ENCODE measurements around the gene PTP4A1. TPM values are rescaled to one million over a fixed set of nuclear protein-coding genes. Genes with fewer than 3 reads are reported as not detected.

PTP4A1 gene
- total and polyA plus RNA-seq, 2 of the 4 experiments (the other 2 are of a cell fraction), result 31.2 to 53.1 TPM

DNA sequence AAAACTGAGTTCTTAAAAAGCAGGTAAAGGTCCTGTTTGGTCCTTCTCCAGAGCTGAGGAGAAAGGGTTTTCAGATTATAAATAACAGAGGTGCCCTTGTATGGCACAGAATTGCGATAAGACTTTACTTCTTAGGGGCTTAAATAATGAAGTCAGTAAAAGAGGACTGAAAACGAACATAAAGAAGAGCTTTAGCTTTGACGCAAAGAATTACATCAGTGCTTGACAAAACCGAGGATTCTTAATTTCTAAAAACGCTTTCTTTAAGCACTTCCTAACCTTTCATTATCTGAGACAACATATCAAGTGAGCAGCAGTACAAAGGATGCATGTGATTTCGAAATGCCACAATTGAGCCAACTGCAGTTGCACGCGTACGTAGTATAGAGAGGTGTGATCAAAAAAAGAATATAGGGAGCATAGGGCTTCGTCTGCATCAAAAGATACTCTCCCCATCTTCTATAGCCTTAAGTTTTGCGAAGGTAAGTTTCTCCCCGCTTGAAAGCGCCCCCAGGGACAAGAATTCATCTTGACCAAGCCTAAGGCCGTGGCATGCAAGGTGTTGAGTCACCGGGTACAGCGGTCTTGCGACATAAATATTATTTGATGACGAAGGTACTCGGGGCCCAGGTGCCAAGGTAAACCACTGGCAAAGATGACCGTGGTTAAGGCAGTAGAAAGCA is 778 bp upstream of the PTP4A1 start (continued):
- TF ChIP-seq NFE2L2 (IDR thresholded peaks at IDR 0.05; ENCODE audit: low read depth, low read length) (no peak), POLR2A (IDR thresholded peaks at IDR 0.05; ENCODE audit: low read depth, low read length) (no peak), FOS (IDR thresholded peaks at IDR 0.05; ENCODE audit: low read depth, low read length) (peak; percentile 70)

DNA sequence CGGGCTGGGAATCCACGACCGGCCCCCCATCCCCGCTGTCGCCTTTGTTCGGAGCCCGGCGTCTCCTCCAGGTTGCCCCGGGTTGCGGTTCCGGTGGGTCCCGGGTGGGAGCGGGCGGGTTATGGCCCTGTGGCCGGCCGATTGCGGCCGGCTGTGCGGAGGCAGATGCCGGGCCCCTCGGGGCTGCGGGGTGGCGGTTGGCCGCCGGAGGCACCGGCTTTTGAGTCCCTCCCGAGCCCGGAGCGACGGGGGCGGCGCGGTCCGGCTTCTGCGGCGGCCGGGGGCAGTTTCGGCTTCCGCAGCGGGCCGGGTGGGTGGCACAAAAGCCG is 431 bp downstream of the PTP4A1 start:
- ATAC-seq (ENCODE audit: low read depth) (peak; percentile 9), DNase-seq (no peak)
- H3K9me1 ChIP-seq (ENCODE audit: insufficient read depth, low read length), result no peaks in the 10 kb centered on the region
- no peaks in the 10 kb centered on the region for H3K4me1 ChIP-seq (ENCODE audit: control insufficient read depth, insufficient read depth, low read length)
- no peak overlapping the region for H2BK15ac ChIP-seq (ENCODE audit: low read depth, low read length)
- H3K4me2 ChIP-seq (ENCODE audit: low read depth, low read length), result no peak overlapping the region
- peak overlapping the region; percentile 84; the same call in 1 of the 2 replicates for H3K18ac ChIP-seq (ENCODE audit: low read depth, low read length)
- no peaks in the 10 kb centered on the region for H3K9me3 ChIP-seq (ENCODE audit: control insufficient read depth, insufficient read depth, low read length)
- peak overlapping the region; percentile 90 for H2BK5ac ChIP-seq (ENCODE audit: low read depth, low read length, poor library complexity, severe bottlenecking)
- peaks cover 10% of the 10 kb centered on the region for H3K36me3 ChIP-seq (ENCODE audit: control insufficient read depth, insufficient read depth, low read length)
- intact Hi-C loops (cut with micrococcal nuclease), result loop anchor here (2.0 to 10.0 kb wide), 4 partner anchors 45 to 118 kb away; no protein-coding TSS in a partner anchor
- dilution Hi-C loops (cut with HindIII; ENCODE audit: low sequenced_read_pairs, unreplicated experiment), result no loop called here
- WGBS, 2 experiments (ENCODE audit: extremely low coverage in 2 of 2, insufficient read length in 1 of 2), result 1% methylated on average over 22 of the region's 42 CpGs; no CpG with 5 or more reads in 1 of the 2 experiments
- CTCF ChIA-PET, result no interaction called here
- in situ Hi-C loops (cut with MboI; ENCODE audit: low sequenced_read_pairs), result loop anchor here (25.0 kb wide), 1 partner anchor 210 kb away; no protein-coding TSS in a partner anchor
- peak overlapping the region; percentile 84; the same call in 1 of the 2 replicates for H3K56ac ChIP-seq (ENCODE audit: extremely low read depth, insufficient read depth, low read length)
- POLR2A ChIA-PET (ENCODE audit: unreplicated experiment), result no interaction called here
- peak overlapping the region in 1 of 2 experiments; percentile 84; a peak in 1 of 4 replicates for H4K8ac ChIP-seq (ENCODE audit: low read depth in 2 of 2, low read length in 2 of 2)
- peak overlapping the region; percentile 85 for H3K4me3 ChIP-seq (ENCODE audit: insufficient read depth, low read depth, low read length)
- peaks cover 0 to 10% of the 10 kb centered on the region in 2 experiments; a peak in 3 of 4 replicates for H3K79me1 ChIP-seq (ENCODE audit: low read depth in 1 of 2, low read length in 2 of 2)
- H2AK5ac ChIP-seq (ENCODE audit: low read depth, low read length), result peak overlapping the region; percentile 93
- peak overlapping the region; percentile 75; the same call in 1 of the 2 replicates for H4K91ac ChIP-seq (ENCODE audit: insufficient read depth, low read depth, low read length)
- peak overlapping the region; percentile 98 for H2AK9ac ChIP-seq (replicated peaks; ENCODE audit: low read depth, low read length, poor library complexity)
- peak overlapping the region; percentile 89 for H2AFZ ChIP-seq (replicated peaks; ENCODE audit: low read length, poor library complexity)
- peak overlapping the region; percentile 93 for H3K9ac ChIP-seq (ENCODE audit: low read depth, low read length)
- H3K27ac ChIP-seq (ENCODE audit: insufficient read depth, low read length), result peak overlapping the region; percentile 99
- peak overlapping the region; percentile 91 for H3K4ac ChIP-seq (ENCODE audit: low read depth, low read length)
- no peak overlapping the region for H2BK20ac ChIP-seq (ENCODE audit: low read depth, low read length)
- H3K23ac ChIP-seq (ENCODE audit: low read depth, low read length), result peak overlapping the region; percentile 89
- H4K5ac ChIP-seq (ENCODE audit: low read depth, low read length), result peak overlapping the region; percentile 87; the same call in 1 of the 2 replicates
- H4K20me1 ChIP-seq (ENCODE audit: insufficient read depth, low read length), result peaks cover 33% of the 10 kb centered on the region
- peak overlapping the region; percentile 52; the same call in 1 of the 2 replicates for H2BK120ac ChIP-seq (ENCODE audit: low read depth, low read length)
- H3K27me3 ChIP-seq (ENCODE audit: control insufficient read depth, insufficient read depth, low read length), result no peaks in the 10 kb centered on the region
- no TSS peak for BruUV-seq (replicated peaks)
- peak overlapping the region; percentile 80 for H3K14ac ChIP-seq (replicated peaks; ENCODE audit: low read depth, low read length)
- TF ChIP-seq RCOR1 (IDR thresholded peaks at IDR 0.05; ENCODE audit: insufficient replicate concordance, low read length) (no peak), FOS (IDR thresholded peaks at IDR 0.05; ENCODE audit: low read depth, low read length) (no peak), RAD21 (IDR thresholded peaks at IDR 0.05; ENCODE audit: low read length) (no peak), MAFK (IDR thresholded peaks at IDR 0.05; ENCODE audit: low read depth, low read length) (no peak), SMC3 (IDR thresholded peaks at IDR 0.05; ENCODE audit: low read depth, low read length) (no peak), MAZ (IDR thresholded peaks at IDR 0.05; ENCODE audit: borderline replicate concordance, low read depth, low read length) (no peak), RFX5 (IDR thresholded peaks at IDR 0.05; ENCODE audit: low read depth, low read length) (no peak), CHD1 (IDR thresholded peaks at IDR 0.05; ENCODE audit: low read depth, low read length) (no peak), NFE2L2 (IDR thresholded peaks at IDR 0.05; ENCODE audit: low read depth, low read length) (no peak), MXI1 (IDR thresholded peaks at IDR 0.05; ENCODE audit: borderline replicate concordance, low read depth, low read length) (no peak), POLR2A (IDR thresholded peaks at IDR 0.05; ENCODE audit: low read depth, low read length) (no peak)
- TF ChIP-seq, protein P1, sequence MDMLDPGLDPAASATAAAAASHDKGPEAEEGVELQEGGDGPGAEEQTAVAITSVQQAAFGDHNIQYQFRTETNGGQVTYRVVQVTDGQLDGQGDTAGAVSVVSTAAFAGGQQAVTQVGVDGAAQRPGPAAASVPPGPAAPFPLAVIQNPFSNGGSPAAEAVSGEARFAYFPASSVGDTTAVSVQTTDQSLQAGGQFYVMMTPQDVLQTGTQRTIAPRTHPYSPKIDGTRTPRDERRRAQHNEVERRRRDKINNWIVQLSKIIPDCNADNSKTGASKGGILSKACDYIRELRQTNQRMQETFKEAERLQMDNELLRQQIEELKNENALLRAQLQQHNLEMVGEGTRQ (IDR thresholded peaks at IDR 0.05; ENCODE audit: low read depth, low read length), result no peak
- TF ChIP-seq, protein P2, sequence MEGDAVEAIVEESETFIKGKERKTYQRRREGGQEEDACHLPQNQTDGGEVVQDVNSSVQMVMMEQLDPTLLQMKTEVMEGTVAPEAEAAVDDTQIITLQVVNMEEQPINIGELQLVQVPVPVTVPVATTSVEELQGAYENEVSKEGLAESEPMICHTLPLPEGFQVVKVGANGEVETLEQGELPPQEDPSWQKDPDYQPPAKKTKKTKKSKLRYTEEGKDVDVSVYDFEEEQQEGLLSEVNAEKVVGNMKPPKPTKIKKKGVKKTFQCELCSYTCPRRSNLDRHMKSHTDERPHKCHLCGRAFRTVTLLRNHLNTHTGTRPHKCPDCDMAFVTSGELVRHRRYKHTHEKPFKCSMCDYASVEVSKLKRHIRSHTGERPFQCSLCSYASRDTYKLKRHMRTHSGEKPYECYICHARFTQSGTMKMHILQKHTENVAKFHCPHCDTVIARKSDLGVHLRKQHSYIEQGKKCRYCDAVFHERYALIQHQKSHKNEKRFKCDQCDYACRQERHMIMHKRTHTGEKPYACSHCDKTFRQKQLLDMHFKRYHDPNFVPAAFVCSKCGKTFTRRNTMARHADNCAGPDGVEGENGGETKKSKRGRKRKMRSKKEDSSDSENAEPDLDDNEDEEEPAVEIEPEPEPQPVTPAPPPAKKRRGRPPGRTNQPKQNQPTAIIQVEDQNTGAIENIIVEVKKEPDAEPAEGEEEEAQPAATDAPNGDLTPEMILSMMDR (conservative IDR thresholded peaks at IDR 0.05; ENCODE audit: low read depth, low read length), result no peak
